PC-9 (cell line): Measurements from ENCODE around the gene SEC31B.

Experiments used
- EZH2 ChIP-seq: fragments of 200-600 bp; sonication (generic); IDR thresholded peaks from 2 replicates; pipeline ENCODE4 v1.8.0; 2017; ENCODE audit warnings: antibody characterized with exemption, low read depth
- TF ChIP-seq, protein P1 (sequence below): fragments of 200-600 bp; sonication (generic); conservative IDR thresholded peaks from 2 replicates; pipeline ENCODE4 v1.6.1; 2017; ENCODE audit warnings: mixed run types, antibody characterized with exemption, mild to moderate bottlenecking, moderate library complexity

DNA sequence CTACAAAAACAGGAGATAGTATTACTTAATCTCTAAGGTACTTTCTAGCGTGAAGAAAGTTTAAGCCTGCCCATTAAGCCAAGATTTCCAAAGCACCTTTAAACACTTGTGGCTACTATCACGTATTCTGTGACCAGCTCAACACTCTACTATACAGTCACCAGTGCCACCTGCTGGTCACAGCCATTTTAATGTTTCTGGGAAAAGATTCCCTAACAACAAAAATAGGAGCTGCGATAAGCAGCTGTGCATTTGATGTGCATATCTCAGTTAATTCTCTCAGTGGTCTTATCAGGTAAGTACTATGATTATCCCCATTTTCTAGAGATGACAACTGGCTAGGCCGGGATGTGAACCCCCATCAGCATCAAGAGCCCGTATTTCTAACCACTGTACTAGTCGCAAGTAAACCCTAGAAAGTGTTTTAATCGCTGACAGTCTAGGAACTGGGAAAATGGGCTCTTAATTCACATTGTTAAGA lies 860 bp downstream of the SEC31B start:
- TF ChIP-seq, protein P1, sequence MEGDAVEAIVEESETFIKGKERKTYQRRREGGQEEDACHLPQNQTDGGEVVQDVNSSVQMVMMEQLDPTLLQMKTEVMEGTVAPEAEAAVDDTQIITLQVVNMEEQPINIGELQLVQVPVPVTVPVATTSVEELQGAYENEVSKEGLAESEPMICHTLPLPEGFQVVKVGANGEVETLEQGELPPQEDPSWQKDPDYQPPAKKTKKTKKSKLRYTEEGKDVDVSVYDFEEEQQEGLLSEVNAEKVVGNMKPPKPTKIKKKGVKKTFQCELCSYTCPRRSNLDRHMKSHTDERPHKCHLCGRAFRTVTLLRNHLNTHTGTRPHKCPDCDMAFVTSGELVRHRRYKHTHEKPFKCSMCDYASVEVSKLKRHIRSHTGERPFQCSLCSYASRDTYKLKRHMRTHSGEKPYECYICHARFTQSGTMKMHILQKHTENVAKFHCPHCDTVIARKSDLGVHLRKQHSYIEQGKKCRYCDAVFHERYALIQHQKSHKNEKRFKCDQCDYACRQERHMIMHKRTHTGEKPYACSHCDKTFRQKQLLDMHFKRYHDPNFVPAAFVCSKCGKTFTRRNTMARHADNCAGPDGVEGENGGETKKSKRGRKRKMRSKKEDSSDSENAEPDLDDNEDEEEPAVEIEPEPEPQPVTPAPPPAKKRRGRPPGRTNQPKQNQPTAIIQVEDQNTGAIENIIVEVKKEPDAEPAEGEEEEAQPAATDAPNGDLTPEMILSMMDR: peak; percentile 75
- no peak for TF ChIP-seq EZH2
